ENCODE data around the gene OBSCN. TPM values are rescaled to one million over a fixed set of nuclear protein-coding genes. Genes with fewer than 3 reads are reported as not detected.

The OBSCN gene
- total and polyA plus RNA-seq, 2 of the 13 experiments (the other 11 are each of a cell fraction or from before 2014, with no cell fraction given): 0.20 TPM

- intact Hi-C loops (cut with micrococcal nuclease; ENCODE audit: unreplicated experiment) (no loop called here), in situ Hi-C loops (cut with HindIII; ENCODE audit: extremely low pct_ligation_motif_present, low pct_unique_long_range_greater_than_20kb) (no loop called here)
- no peak for FAIRE-seq
- H3K9me3 ChIP-seq (ENCODE audit: low read length): no peaks in the 10 kb centered on the region
- H4K20me1 ChIP-seq (ENCODE audit: insufficient read depth, low read length): no peaks in the 10 kb centered on the region
- no peak for ATAC-seq
- H3K79me2 ChIP-seq (ENCODE audit: insufficient read depth, low read length): no peaks in the 10 kb centered on the region
- H3K4me3 ChIP-seq (replicated peaks in 1 of 3; ENCODE audit: insufficient read depth in 1 of 3, low read depth in 2 of 3, low read length in 3 of 3): no peak overlapping the region
- POLR2A ChIA-PET: no interaction called here
- H3K27me3 ChIP-seq (ENCODE audit: control insufficient read depth in 1 of 2, insufficient read depth in 2 of 2, low read length in 2 of 2): peaks cover 0 to 18% of the 10 kb centered on the region in 2 experiments; a peak in 3 of 5 replicates
- no peak overlapping the region for H3K9ac ChIP-seq (ENCODE audit: insufficient read depth, low read depth, low read length)
- H3K4me1 ChIP-seq (ENCODE audit: insufficient read depth, low read length): peaks cover 33% of the 10 kb centered on the region
- WGBS (ENCODE audit: low lambda C conversion rate): 28% methylated on average over 4 of the region's 4 CpGs
- CTCF ChIA-PET (ENCODE audit: low intra/inter-chr PET ratio, low total read pairs): no interaction called here
- no peaks in the 10 kb centered on the region for H3K36me3 ChIP-seq (replicated peaks in 1 of 2; ENCODE audit: control insufficient read depth in 1 of 2, insufficient read depth in 2 of 2, low read length in 2 of 2)
- BruUV-seq (replicated peaks): no TSS peak
- H3K4me2 ChIP-seq (ENCODE audit: low read depth, low read length): no peak overlapping the region
- no peak overlapping the region for H2AFZ ChIP-seq (ENCODE audit: low read length)
- TF ChIP-seq KLF16 (CRISPR knock-in tag; IDR thresholded peaks at IDR 0.05): no peak
- TF ChIP-seq ZNF160 (CRISPR knock-in tag; IDR thresholded peaks at IDR 0.05): no peak
- no peak for TF ChIP-seq FOXO1 (CRISPR knock-in tag; IDR thresholded peaks at IDR 0.05)
- no peak for TF ChIP-seq ZXDC (CRISPR knock-in tag; IDR thresholded peaks at IDR 0.05)
- TF ChIP-seq, protein P1, sequence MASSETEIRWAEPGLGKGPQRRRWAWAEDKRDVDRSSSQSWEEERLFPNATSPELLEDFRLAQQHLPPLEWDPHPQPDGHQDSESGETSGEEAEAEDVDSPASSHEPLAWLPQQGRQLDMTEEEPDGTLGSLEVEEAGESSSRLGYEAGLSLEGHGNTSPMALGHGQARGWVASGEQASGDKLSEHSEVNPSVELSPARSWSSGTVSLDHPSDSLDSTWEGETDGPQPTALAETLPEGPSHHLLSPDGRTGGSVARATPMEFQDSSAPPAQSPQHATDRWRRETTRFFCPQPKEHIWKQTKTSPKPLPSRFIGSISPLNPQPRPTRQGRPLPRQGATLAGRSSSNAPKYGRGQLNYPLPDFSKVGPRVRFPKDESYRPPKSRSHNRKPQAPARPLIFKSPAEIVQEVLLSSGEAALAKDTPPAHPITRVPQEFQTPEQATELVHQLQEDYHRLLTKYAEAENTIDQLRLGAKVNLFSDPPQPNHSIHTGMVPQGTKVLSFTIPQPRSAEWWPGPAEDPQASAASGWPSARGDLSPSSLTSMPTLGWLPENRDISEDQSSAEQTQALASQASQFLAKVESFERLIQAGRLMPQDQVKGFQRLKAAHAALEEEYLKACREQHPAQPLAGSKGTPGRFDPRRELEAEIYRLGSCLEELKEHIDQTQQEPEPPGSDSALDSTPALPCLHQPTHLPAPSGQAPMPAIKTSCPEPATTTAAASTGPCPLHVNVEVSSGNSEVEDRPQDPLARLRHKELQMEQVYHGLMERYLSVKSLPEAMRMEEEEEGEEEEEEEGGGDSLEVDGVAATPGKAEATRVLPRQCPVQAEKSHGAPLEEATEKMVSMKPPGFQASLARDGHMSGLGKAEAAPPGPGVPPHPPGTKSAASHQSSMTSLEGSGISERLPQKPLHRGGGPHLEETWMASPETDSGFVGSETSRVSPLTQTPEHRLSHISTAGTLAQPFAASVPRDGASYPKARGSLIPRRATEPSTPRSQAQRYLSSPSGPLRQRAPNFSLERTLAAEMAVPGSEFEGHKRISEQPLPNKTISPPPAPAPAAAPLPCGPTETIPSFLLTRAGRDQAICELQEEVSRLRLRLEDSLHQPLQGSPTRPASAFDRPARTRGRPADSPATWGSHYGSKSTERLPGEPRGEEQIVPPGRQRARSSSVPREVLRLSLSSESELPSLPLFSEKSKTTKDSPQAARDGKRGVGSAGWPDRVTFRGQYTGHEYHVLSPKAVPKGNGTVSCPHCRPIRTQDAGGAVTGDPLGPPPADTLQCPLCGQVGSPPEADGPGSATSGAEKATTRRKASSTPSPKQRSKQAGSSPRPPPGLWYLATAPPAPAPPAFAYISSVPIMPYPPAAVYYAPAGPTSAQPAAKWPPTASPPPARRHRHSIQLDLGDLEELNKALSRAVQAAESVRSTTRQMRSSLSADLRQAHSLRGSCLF (CRISPR knock-in tag; IDR thresholded peaks at IDR 0.05; ENCODE audit: borderline replicate concordance): no peak
- no peak for TF ChIP-seq MIXL1 (CRISPR knock-in tag; IDR thresholded peaks at IDR 0.05)
- no peak for TF ChIP-seq PCBP2 (optimal IDR thresholded peaks at IDR 0.05; ENCODE audit: low read depth, low read length, poor library complexity, severe bottlenecking)
- no peak for TF ChIP-seq RFX1 (IDR thresholded peaks at IDR 0.05)
- no peak overlapping the region for H3K27ac ChIP-seq (ENCODE audit: extremely low read length, insufficient read depth, low read length)
- DNase-seq (ENCODE audit: low spot score): no peak
These were observed 220.6 kb downstream of the OBSCN start for GRCh38 chr1:228428412-228428811.

Small RNA genes lying within 50 kb of the gene (microRNA-seq; reads per million reads assigned to microRNA genes)
- gene MIR6742: 0.51 reads per million

Other genes with a start within 250 kb of the OBSCN start
- not detected in 2 replicates for gene WNT3A, start 201.0 kb upstream of the OBSCN start, total RNA-seq (2016; rRNA removed; fragmentation: Illumina TruSeq; extraction: Trizol)
- gene WNT3A, start 201.0 kb upstream of the OBSCN start, polyA plus RNA-seq (2011; rRNA removed): not detected in 2 replicates
- 186 and 210 TPM in 2 replicates for gene ARF1, start 125.3 kb upstream of the OBSCN start, total RNA-seq (2016; rRNA removed; fragmentation: Illumina TruSeq; extraction: Trizol)
- gene ARF1, start 125.3 kb upstream of the OBSCN start, polyA plus RNA-seq (2011; rRNA removed): 327 and 337 TPM in 2 replicates
- 14.2 and 19.3 TPM in 2 replicates for gene C1orf35, start 104.7 kb upstream of the OBSCN start, total RNA-seq (2016; rRNA removed; fragmentation: Illumina TruSeq; extraction: Trizol)
- gene C1orf35, start 104.7 kb upstream of the OBSCN start, polyA plus RNA-seq (2011; rRNA removed): 8.1 and 8.8 TPM in 2 replicates
- 92.9 and 97.9 TPM in 2 replicates for gene MRPL55, start 98.7 kb upstream of the OBSCN start, total RNA-seq (2016; rRNA removed; fragmentation: Illumina TruSeq; extraction: Trizol)
- 58.6 and 74.8 TPM in 2 replicates for gene MRPL55, start 98.7 kb upstream of the OBSCN start, polyA plus RNA-seq (2011; rRNA removed)
- 82.7 and 116 TPM in 2 replicates for gene GUK1, start 67.8 kb upstream of the OBSCN start, total RNA-seq (2016; rRNA removed; fragmentation: Illumina TruSeq; extraction: Trizol)
- gene GUK1, start 67.8 kb upstream of the OBSCN start, polyA plus RNA-seq (2011; rRNA removed): 154 and 205 TPM in 2 replicates
- 1.6 and 3.8 TPM in 2 replicates for gene GJC2, start 58.1 kb upstream of the OBSCN start, total RNA-seq (2016; rRNA removed; fragmentation: Illumina TruSeq; extraction: Trizol)
- gene GJC2, start 58.1 kb upstream of the OBSCN start, polyA plus RNA-seq (2011; rRNA removed): 1.6 and 2.5 TPM in 2 replicates
- 9.7 and 10.2 TPM in 2 replicates for gene IBA57, start 42.2 kb upstream of the OBSCN start, total RNA-seq (2016; rRNA removed; fragmentation: Illumina TruSeq; extraction: Trizol)
- 2.3 and 4.2 TPM in 2 replicates for gene IBA57, start 42.2 kb upstream of the OBSCN start, polyA plus RNA-seq (2011; rRNA removed)
- gene TRIM11, start 198.8 kb downstream of the OBSCN start, total RNA-seq (2016; rRNA removed; fragmentation: Illumina TruSeq; extraction: Trizol): 9.7 and 16.1 TPM in 2 replicates
- 6.3 and 8.8 TPM in 2 replicates for gene TRIM11, start 198.8 kb downstream of the OBSCN start, polyA plus RNA-seq (2011; rRNA removed)
- 0.64 TPM in 1 of 2 replicates, not detected in the other for gene TRIM17, start 208.8 kb downstream of the OBSCN start, total RNA-seq (2016; rRNA removed; fragmentation: Illumina TruSeq; extraction: Trizol)
- 0.22 and 0.32 TPM in 2 replicates for gene TRIM17, start 208.8 kb downstream of the OBSCN start, polyA plus RNA-seq (2011; rRNA removed)